NCI-H774 (cell line): ENCODE data around the gene TRPM2.

ENCODE experiments used
- DNase-seq: peaks from one replicate; lab custom pipeline; 2025; lab: John Stamatoyannopoulos, UW

Gene TRPM2

GRCh38 chr21:44353191-44353970 lies at the start of gene TRPM2:
Gene TRPM2, plus strand, starts transcription at chr21:44353621. Its CDS starts 80 bp downstream, at chr21:44353701.
- DNase-seq = no peak

- DNase-seq = no peak
These were observed 49.3 kb upstream of the TRPM2 start for GRCh38 chr21:44304011-44304616.

- DNase-seq = no peak
These were observed 48.5 kb upstream of the TRPM2 start for GRCh38 chr21:44304877-44305293.

GRCh38 chr21:44305691-44306090 lies 47.7 kb upstream of the TRPM2 start:
- no peak for DNase-seq

GRCh38 chr21:44306936-44307704 lies 46.3 kb upstream of the TRPM2 start:
- DNase-seq = no peak

- no peak for DNase-seq
These were observed 42.6 kb upstream of the TRPM2 start for GRCh38 chr21:44310628-44311507.

- DNase-seq = no peak
These were observed 41.3 kb upstream of the TRPM2 start for GRCh38 chr21:44312089-44312488.

GRCh38 chr21:44312716-44313115 lies 40.7 kb upstream of the TRPM2 start:
- DNase-seq = no peak

GRCh38 chr21:44313451-44313850 lies 40.0 kb upstream of the TRPM2 start:
- DNase-seq = no peak

- no peak for DNase-seq
These were observed 39.3 kb upstream of the TRPM2 start for GRCh38 chr21:44314128-44314527.

GRCh38 chr21:44314561-44314960 lies 38.9 kb upstream of the TRPM2 start:
- no peak for DNase-seq

- DNase-seq = no peak
These were observed 37.7 kb upstream of the TRPM2 start for GRCh38 chr21:44315691-44316203.

GRCh38 chr21:44316277-44316900 lies 37.0 kb upstream of the TRPM2 start:
- no peak for DNase-seq

GRCh38 chr21:44317241-44317782 lies 36.1 kb upstream of the TRPM2 start:
- DNase-seq = no peak

- no peak for DNase-seq
These were observed 35.5 kb upstream of the TRPM2 start for GRCh38 chr21:44317871-44318270.

GRCh38 chr21:44318489-44319285 lies 34.7 kb upstream of the TRPM2 start:
- DNase-seq = no peak

GRCh38 chr21:44319407-44320065 lies 33.9 kb upstream of the TRPM2 start:
- no peak for DNase-seq

GRCh38 chr21:44320847-44321246 lies 32.6 kb upstream of the TRPM2 start:
- no peak for DNase-seq

GRCh38 chr21:44321846-44322450 lies 31.5 kb upstream of the TRPM2 start:
- no peak for DNase-seq
